Non-pigmented ciliary epithelial cell (primary cell): Measurements from ENCODE around the gene ZBTB22.
A peak's percentile ranks its signal among the peaks of the same experiment; 100 is the strongest.
"Not testable (repeated sequence)": the region's sequence is repeated elsewhere in the genome, so short reads cannot be mapped to it uniquely, and the experiment has no call there.

Experiments
- DNase-seq: peaks from one replicate; pipeline ENCODE4 v3.0.0-alpha.2; 2010; ENCODE audit warnings: low read depth

ZBTB22 gene, protein sequence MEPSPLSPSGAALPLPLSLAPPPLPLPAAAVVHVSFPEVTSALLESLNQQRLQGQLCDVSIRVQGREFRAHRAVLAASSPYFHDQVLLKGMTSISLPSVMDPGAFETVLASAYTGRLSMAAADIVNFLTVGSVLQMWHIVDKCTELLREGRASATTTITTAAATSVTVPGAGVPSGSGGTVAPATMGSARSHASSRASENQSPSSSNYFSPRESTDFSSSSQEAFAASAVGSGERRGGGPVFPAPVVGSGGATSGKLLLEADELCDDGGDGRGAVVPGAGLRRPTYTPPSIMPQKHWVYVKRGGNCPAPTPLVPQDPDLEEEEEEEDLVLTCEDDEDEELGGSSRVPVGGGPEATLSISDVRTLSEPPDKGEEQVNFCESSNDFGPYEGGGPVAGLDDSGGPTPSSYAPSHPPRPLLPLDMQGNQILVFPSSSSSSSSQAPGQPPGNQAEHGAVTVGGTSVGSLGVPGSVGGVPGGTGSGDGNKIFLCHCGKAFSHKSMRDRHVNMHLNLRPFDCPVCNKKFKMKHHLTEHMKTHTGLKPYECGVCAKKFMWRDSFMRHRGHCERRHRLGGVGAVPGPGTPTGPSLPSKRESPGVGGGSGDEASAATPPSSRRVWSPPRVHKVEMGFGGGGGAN

DNA sequence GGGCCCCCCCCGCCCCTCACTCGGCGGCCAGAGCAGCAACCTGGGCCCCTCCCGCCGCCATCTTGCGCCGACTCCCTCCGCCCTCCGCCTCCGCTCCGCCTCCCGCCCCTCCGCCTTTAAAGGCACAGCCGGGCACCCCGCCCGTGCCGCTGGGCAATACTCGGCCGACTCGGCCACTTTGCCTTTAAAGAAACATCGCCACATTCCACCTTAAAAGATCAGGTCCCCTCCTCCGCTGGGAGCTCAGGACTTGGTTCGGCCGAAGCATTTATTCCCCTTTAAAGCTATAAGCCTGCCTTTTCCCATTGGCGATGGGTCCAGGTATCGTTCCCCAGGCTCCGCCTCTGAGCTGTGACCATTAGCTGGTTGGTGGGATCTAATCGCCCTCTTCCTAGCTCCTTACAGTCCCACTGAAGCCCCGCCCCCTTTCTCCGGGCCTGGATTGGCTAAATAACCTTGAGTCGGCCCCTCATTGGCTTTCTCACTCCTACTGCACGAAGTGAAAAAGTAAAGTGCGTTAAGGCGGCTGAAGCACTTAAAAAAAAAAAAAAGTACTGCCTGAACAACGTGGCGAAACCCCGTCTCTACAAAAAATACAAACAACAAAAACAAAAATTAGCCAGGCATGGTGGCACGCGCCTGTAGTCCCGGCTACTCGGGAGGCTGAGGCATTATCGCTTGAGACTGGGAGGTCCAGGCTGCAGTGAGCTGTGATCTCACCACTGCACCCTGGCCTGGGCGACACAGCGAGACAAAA lies at the start of gene ZBTB22:
ZBTB22 (minus strand) TSS at position 76 of the 757 bp plus-strand sequence. CDS start 828 bp downstream, outside the sequence.
- peak; percentile 98 for DNase-seq

DNA sequence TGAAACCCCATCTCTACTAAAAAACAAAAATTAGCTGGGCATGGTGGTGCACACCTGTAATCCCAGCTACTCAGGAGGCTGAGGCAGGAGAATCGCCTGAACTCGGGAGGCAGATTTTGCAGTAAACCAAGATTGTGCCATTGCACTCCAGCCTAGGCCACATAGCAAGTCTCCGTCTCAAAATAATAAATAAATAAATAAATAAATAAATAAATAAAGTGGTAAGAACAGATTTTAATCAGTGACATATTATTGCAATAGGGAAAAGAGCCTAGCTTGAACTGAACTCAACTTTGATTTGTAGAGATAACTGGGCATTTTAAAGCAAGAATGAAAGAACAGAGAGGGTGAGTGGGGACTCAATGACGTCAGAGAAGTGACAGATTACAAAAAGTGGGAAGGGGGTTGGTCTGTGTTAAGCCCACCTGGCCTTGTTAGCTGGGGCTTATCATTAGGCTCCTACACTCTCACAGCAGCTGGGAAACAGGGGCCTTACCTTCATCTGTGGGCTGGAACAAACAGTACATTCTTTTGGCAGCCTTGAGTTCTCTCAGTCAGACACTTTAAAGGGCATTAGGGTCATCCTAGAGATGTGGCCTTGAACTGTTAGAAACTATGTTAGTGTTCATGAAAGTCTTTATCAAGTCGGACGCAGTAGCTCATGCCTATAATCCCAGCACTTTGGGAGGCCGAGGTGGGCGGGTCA lies 49.6 kb upstream of the ZBTB22 start:
- DNase-seq, result no peak

DNA sequence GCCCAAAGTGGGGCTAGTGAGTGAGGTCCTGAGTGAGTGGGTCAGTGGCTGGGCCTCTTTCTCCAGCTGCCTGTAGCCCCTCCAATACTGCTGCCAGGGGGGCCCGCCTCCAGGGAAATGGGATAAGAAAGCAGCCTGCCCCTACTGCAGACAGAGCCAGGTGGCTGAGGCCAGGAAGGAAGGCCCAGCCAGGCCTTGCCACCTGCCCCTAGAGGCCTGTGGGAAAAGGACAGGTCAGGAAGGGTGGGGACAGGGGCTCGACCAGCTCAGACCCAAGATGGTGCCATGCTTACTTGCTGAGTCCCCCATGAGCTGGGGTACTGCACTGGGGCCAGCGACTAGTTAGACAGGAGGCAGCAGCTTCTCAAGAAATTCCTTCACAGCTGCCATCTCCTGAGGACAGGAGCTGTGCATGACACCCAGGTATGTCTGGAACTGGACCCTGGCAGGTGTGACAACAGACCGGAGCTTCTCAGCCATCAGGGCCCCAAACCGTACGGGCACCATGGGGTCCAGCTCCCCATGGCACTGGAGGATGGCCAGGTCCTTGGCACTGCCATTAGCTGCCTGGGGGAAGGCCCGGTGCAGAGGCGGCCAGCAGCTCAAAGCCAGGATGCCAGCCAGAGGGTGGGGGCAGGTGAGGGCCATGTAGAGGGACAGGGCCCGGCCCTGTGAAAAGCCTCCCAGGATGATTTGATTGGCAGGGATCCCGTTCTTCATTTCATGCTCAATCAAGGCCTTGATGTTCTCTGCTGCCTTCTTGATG lies 47.8 kb upstream of the ZBTB22 start:
- DNase-seq, result not testable (repeated sequence)

DNA sequence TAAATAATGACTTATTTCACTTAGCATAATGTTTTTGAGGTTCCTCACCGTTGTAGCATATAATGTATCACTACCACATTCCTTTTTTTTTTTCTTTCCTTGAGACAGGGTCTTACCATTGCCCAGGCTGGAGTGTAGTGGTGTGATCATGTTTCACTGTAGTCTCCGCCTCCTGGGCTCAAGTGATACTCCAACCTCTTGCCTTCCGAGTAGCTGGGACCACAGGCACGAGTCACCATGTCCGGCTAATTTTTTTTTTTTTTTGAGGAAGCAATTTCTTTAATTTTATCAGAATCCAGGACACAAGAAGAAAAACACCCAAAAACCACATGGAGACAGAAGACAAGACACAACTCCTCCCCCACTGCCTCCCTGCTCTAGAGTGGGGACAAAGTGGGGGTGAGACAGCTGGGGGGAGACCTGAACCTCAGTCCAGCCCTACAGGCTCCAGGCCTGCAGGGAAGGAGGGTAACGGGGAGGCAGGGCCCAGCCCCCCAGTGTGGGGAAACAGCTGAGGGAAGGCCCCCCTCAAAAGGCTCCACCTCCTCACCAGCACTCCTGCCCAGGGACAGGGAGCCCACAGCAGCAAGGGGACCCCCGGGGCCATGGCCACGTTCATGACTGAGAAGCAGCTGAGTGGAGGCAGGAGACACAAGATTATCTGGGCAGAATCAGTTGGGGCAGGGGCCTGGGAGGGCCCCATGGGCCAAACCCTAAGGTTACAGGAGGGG lies 47.1 kb upstream of the ZBTB22 start:
- peak; percentile 37 for DNase-seq

DNA sequence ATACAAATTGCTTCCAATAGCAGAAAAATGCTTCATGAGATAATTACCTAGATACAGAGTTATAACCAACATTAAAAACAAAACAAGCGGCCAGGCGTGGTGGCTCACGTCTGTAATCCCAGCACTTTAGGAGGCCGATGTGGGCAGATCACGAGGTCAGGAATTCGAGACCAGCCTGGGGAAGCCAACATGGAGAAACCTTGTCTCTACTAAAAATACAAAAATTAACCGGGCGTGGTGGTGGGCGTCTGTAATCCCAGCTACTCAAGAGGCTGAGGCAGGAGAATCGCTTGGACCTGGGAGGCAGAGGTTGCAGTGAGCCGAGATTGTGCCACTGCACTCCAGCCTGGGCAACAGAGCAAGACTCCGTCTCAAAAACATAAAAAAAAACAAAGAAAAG lies 45.9 kb upstream of the ZBTB22 start:
- not testable (repeated sequence) for DNase-seq

DNA sequence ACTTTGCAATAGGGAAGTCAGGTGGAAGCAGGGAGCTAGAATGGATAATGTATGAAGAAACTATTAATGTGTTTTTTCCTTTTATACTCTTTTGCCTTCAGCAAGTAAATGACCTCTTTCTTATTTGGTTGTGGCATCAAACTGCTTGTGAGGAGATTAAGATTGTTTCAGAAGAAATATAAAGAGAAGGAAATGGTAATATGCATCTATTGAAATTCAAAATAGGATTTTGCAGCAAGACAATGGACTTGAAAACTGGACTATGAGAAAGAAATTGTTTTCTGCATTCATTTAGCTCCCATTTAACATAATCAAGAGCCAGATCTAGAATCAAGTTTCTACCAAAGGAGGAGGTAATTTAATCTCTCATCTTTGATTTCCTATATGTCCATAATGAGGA lies 41.8 kb upstream of the ZBTB22 start:
- DNase-seq, result no peak

DNA sequence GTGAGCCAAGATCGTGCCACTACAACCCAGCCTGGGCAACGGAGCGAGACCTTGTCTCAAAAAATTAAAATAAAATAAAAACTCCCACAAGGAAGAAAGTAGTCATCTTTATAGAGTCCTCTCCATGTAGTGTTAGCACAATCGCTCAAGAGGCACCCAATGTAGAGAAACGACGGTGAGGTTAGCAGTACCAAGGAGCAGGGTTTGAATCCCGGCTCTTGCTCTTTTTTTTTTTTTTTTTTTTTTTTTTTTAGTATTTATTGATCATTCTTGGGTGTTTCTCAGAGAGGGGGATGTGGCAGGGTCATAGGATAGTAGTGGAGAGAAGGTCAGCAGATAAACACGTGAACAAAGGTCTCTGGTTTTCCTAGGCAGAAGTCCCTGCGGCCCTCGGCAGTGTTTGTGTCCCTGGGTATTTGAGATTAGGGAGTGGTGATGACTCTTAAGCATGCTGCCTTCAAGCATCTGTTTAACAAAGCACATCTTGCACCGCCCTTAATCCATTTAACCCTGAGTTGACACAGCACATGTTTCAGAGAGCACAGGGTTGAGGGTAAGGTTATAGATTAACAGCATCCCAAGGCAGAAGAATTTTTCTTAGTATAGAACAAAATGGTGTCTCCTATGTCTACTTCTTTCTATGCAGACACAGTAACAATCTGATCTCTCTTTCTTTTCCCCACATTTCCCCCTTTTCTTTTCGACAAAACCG lies 39.8 kb upstream of the ZBTB22 start:
- not testable (repeated sequence) for DNase-seq

DNA sequence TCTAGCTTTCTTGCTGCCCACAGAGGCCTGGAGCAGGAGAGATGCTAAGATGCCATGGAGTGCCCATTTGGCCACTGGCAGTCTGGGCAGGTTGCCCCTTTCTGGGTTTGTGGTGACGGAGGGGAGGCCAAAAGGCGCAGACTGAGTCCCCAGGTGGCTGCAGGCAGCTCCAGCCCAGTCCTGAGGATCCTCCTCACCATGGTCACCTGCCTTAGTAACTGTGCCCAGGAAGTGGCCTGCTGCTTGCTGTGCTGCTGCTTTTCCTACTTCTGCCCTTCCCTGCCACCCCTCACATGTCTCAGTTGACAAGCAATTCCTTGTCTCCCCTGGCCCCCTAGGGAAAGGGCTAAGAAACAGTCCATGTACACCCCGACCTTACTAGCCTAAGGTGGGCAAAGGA lies 38.8 kb upstream of the ZBTB22 start:
- DNase-seq, result no peak

DNA sequence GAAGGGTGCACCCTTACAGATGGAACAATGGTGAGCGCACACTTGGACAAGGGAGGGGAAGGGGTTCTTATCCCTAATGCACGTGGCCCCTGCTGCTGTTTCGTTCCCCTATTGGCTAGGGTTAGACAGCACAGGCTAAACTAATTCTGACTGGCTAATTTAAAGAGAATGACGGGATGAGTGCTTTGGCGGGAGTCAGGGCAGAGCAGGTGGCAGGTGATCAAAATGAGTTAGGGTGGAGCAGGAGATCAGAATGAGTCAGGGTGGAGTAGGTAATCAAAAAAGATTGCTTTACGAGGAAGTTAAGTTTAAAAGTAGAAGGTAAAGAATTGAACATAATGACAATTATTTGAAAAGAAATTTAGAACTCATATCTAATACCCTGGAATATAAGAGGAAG lies 38.3 kb upstream of the ZBTB22 start:
- DNase-seq, result not testable (repeated sequence)

DNA sequence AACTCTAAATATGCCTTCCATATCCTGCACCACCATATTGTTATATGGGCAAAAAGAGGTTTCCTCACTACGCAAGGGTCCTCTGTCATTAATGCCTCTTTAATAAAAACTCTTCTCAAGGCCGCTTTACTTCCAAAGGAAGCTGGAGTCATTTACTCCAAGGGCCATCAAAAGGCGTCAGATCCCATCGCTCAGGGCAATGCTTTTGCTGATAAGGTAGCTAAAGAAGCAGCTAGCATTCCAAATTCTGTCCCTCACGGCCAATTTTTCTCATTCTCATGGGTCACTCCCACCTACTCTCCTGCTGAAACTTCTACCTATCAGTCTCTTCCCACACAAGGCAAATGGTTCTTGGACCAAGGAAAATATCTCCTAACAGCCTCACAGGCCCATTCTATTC lies 30.3 kb upstream of the ZBTB22 start:
- DNase-seq, result no peak

DNA sequence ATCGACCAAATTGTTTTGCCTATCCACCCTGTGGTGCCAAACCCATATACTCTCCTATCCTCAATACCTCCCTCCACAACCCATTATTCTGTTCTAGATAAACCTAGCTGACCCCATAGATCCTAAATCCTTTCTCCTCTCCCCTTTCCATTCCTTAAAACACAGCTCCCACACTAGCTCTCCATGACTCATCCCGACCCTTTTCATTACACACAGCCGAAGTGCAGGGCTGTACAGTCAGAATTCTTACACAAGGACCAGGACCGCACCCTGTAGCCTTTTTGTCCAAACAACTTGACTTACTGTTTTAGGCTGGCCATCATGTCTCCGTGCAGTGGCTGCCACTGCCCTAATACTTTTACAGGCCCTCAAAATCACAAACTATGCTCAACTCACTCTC lies 29.4 kb upstream of the ZBTB22 start:
- not testable (repeated sequence) for DNase-seq

DNA sequence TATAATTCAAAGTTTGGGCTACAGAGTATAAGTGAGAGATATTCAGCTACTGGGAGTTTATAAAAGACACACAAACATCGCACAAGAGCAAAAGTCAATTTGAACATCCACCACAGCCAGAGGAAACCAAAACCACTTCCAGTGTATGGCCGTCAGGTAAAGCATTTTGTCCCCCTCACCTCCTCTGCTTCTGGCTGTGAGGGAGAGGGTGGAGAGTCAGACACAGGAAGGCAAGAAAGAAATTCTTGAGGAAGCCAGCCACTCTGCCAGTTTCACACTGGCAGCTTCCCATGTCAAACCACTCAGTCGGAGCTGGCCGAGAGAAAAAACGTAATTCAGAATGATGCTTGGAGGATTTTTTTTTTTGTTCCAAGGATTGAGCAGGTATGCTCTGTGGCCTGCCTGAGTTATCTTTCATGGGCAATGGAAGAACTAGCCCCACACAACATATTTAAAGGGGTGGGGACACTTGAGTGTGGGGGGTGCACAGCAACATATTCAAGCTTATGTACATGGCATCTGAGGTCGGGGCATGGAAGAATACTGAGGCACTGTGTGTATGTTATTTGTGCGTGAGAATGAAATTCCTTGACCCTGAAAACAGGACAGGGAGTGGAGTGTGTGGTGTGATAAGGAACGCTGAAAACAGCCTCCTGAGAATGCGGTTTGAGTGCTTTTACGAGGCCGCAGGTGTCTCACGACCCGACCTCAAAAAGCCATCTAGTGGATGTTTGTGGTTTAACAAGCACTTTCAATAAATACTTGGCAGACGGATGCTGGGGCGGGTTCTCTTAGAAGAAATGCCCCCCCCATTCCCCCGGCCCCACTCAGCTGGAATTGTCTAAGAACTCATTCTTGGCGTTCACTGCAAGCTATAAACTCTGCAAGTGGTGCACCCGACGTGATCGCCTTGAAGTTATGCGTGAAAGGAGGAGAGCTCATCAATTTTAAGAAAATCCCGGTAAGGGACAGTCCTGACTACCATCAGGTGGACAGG lies 27.5 kb upstream of the ZBTB22 start:
- peak; percentile 46 for DNase-seq

DNA sequence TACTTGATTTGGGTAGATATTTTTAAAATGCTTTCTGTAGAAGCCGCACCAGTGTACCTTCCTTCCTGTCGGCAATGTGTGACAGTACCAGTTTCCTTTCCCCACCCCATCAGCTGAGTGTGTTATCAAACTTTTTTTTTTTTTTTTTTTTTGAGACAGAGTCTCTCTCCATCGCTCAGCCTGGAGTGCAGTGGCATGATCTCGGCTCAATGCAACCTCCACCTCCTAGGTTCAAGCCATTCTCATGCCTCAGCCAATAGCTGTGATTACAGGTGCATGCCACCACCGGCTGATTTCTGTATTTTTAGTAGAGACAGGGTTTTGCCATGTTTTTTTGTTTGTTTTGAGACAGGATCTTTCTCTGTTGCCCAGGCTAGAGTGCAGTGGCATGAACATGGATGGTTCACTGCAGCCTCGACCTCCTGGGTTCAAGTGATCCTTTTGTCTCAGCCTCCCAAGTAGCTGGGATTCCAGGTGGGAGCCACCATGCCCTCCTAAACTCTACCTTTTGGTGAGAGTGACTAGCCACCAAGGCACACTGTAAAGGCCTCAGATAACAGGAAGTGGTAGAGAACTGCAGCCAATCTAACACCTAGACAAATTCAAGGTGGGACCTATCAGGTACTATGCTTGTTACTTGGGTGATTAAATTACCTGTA lies 26.5 kb upstream of the ZBTB22 start:
- no peak for DNase-seq

DNA sequence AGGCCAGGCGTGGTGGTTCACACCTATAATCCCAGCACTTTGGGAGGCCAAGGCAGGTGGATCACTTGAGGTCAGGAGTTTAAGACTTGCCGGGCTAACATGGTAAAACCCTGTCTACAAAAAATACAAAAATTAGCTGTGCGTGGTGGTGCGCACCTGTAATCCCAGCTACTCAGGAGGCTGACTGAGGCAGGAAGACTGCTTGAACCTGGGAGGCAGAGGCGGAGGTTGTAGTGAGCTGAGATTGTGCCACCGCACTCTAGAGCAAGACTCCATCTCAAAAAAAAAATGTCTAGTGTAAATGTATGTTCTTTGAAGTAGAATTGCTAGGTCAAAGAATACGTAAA lies 26.0 kb upstream of the ZBTB22 start:
- not testable (repeated sequence) for DNase-seq

DNA sequence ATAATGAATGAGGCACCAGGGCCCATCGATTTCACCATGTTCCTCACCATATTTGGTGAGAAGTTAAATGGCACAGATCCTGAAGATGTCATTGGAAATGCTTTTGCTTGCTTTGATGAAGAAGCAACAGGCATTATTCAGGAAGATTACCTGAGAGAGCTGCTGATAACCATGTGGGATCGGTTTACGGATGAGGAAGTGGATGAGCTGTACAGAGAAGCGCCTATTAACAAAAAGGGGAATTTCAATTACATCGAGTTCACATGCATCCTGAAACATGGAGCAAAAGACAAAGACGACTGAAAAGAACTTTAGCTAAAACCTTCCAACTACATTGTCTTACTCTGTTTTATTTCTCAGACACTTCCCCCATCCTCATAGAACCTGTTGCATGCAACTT lies 21.6 kb upstream of the ZBTB22 start:
- no peak for DNase-seq

DNA sequence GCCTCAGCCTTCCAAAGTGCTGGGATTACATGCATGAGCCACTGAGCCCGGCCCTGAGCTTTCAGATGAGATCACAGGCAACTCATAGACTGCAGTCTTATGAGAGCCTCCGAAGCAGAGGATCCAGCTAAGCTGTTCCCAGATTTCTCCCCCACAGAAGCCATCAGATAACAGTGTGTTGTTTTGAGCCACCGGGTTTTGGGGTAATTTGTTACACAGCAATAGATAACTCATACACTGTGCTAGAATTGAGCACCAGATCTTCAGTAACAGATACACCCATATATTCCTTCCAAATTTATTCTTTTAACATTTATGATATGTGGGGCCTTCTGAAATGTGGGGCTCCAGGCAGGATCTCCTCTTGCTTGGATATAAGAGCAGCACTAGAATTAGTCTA lies 19.0 kb upstream of the ZBTB22 start:
- no peak for DNase-seq

DNA sequence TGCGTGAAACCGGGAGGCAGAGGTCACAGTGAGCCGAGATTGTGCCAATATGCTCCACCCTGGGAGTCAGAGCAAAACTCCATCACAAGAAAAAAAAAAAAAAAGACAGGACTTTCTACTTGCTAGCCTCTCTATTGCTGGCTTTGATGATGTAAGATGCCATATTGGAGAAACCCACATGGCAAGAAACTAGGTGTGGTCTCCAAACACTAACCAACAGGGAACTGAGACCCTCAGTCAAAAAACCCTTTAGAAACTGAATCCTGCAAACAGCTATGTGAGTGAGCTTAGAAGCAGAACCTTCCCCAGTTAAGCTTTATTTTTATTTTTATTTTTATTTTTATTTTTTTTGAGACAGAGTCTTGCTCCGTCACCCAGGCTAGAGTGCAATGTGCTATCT lies 18.4 kb upstream of the ZBTB22 start:
- DNase-seq, result no peak

DNA sequence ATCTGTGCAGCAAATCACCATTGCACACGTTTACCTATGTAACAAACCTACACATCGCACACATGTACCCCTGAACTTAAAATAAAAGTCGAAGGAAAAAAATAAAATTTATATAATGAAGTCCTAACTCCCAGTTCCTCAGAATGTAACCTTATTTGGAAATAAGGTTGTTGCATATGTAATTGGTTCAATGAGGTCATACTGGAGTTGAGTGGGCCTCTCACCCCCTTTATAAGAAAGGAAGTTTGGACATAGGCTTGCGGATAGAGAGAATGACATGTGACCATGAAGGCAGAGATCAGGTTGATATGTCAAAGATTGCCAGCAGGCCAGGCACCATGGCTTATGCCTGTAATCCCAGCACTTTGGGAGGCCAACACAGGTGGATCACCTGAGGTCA lies 16.1 kb upstream of the ZBTB22 start:
- no peak for DNase-seq
